DMS 273 (cell line): Measurements from ENCODE around the gene NKX6-1.

Source experiments
- DNase-seq: peaks from one replicate; lab custom pipeline; 2025; ENCODE audit not compliant: unreplicated experiment; lab: John Stamatoyannopoulos, UW

Gene NKX6-1

DNA sequence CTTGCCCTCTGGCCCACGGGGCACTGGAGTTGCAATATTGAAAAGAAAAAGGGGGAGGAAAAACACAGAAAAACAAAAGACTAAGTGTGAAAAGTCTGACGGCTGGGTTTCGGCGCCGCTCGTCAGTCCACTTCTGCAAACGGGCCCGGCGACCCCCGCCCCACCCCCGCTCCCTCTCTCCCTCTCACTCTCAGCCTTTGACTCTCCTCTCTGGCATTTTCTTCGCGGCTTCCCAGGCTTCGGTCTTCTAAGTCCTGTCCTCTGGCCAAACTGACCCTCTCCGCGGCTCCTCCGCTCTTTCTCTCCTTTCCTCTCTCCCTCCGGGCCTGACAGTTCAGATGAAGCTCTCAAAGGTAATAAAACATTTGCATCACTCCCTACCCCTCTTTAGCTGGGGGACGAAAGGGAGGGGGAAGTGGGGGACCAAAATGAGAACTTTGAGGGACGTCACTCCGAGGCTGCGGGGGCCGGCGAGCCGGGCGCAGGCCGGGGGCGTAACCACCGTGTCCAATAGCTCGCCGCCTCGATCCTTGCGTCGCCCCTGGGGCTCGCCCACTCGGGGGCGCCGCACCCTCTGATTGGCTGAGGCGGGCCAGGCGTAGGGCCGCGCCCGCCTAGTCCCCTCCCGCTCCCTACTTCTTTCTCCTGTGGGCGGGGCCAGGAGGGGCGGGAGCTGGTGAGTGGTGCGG, at the start of gene NKX6-1:
TSS of gene NKX6-1 (minus strand) at position 358 of the 689 bp plus-strand sequence. CDS start 1,064 bp downstream, outside the sequence.
- peak; percentile 97 for DNase-seq

DNA sequence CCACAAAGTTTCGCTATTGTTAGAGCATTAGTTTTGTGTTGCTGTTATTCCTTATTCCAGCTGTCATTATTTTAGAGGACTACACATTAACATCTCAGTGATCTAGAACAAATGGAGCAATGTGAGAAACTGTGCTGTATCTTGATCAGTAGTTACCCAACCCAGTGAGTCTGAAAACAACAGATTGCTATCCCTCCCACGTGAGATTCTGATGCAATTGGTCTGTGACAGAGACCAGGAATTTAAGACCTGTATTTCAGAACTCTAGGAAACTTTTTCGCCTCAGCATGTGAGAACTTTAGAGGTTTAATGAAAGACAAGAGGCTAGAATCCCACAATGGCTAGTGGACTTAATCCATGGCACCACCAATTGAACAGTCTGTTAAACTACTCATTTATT, 48.1 kb upstream of the NKX6-1 start:
- DNase-seq: peak; percentile 9

- no peak for DNase-seq
Measured at GRCh38 chr4:84545093-84545492, 46.0 kb upstream of the NKX6-1 start.

DNA sequence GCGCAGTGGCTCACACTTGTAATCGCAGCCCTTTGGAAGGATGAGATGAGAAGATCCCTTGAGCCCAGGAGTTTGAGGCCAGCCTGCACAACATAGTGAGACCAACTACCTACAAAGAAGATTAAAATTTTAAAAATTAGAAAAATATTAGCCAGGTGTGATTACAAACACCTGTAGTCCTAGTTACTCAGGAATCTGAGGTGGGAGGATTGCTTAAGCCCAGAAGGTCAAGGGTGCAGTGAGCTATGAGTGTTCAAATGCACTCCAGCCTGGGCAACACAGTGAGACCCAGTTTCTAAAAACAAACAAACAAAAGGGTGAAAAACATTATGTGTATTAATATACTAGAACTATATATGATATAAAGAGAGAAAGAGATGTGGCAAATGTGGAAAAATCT, 36.8 kb upstream of the NKX6-1 start:
- DNase-seq: no peak

DNA sequence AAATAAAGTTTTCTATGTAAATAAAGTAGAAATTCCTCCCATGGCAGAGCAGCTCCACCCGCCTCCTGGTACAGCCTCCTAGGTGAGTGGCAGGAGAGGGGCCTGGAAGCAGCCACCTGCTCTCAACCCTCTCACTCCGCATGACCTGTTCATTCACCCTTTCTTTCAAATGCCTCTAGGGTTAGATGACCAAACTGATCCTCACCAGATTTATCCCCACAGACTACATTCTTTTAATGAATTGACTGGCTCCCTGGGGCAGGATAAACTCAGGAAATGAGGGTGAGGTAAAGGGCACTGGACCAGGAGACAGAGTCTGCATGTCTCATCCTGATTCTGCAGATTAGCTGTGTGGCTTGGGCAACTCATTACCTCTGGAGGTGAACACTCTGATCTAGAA, 32.6 kb upstream of the NKX6-1 start:
- no peak for DNase-seq

- DNase-seq: no peak
Measured at GRCh38 chr4:84530871-84531270, 31.8 kb upstream of the NKX6-1 start.

- DNase-seq: peak; percentile 2
Measured at GRCh38 chr4:84530454-84530853, 31.4 kb upstream of the NKX6-1 start.

- DNase-seq: peak; percentile 65
Measured at GRCh38 chr4:84529169-84529751, 30.2 kb upstream of the NKX6-1 start.

- DNase-seq: no peak
Measured at GRCh38 chr4:84527391-84527790, 28.3 kb upstream of the NKX6-1 start.

- no peak for DNase-seq
Measured at GRCh38 chr4:84515075-84515474, 16.0 kb upstream of the NKX6-1 start.

DNA sequence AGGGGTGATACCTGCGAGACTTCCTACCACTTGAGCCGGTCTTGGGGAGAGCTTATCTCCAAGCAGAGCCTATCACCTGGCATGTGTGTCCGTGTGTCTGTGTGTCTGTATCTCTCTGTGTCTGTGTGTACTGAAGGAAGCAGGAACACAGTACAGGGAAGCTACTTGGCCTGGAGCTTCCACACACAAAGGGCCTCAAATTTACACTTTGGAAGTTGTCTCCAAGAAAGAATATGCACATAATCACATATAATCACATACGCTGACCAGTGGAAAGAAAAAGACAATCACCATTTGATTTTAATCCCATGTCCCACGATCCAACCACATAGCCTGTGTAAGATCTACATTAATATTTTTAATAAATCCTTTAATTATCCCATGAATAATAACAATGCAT, 13.2 kb upstream of the NKX6-1 start:
- no peak for DNase-seq

- DNase-seq: no peak
Measured at GRCh38 chr4:84511703-84512102, 12.6 kb upstream of the NKX6-1 start.

GRCh38 chr4:84507941-84508340, 8.8 kb upstream of the NKX6-1 start:
- no peak for DNase-seq

GRCh38 chr4:84504821-84505220, 5.7 kb upstream of the NKX6-1 start:
- no peak for DNase-seq

DNA sequence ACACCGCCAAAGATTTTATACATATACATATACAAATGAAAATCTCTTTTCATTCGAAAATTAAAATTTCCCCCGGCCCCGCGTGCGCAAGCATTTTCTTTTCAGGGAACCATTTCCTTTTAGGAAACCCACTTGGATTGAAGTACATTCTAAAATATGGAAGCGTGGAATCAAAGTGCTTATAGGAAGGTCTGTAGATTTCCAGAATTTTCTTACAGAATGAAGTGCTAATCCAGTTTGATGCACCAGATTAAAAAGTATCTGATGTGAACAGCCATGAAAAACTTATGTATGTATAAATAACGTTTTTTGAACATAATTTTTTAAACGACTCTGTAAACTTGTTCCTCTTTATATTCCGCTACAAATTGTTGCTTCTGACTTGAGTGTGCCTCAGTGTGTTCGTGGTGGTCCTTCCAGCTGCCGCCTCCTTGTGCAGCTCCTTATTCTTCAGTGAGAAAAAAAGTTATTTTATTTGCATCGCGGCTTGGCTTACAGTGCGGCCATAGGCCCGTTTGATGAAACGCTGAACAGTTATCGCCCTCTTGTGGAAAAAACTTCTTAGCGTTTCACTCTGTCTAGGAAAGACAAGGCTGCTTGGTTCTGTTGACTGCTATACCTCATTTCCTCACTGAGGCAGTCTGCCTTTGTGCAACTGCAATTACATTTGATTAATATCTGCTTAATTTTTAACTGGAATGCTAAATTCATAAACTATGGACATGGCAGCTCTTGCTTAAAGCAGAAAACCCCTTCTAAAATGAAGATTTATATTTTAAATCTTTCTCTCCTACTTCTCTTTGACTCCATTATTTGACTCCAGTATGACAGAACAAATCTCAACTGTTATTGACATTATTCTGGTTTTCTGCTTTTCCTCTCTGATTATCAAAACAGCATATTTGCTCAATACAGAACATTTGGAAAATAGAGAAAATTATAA, 4.7 kb upstream of the NKX6-1 start:
- peak; percentile 83 for DNase-seq

- no peak for DNase-seq
Measured at GRCh38 chr4:84502955-84503373, 3.9 kb upstream of the NKX6-1 start.

DNA sequence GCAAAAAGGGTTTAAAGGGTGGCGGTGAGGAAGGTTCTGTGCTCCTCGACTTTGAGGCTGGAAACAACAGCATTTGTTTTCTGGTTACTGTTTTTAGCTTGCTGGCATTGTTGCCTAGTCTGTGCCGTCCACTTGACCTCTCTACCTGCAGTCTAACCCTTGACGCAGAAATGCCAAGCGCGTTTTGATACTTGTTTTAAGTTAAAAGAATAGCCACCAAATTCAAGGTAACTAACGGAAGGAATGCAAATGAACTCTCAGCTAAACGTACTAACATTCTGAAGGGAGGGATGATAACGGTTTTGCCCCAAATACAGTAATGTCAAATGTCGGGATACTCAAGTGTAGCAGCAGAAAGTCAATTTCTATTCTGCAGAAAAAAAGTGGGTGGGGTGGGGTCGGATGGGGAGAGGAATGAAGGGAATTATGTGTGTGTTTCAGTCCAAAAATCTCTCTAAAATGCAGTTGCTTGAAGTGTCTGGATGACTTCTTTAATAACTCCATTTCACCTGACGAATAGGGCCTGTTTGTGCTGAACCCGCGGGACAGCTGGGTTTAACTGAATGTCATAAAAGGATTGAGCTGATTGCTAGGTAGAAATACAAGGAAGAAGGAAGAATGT, 3.4 kb upstream of the NKX6-1 start:
- no peak for DNase-seq

DNA sequence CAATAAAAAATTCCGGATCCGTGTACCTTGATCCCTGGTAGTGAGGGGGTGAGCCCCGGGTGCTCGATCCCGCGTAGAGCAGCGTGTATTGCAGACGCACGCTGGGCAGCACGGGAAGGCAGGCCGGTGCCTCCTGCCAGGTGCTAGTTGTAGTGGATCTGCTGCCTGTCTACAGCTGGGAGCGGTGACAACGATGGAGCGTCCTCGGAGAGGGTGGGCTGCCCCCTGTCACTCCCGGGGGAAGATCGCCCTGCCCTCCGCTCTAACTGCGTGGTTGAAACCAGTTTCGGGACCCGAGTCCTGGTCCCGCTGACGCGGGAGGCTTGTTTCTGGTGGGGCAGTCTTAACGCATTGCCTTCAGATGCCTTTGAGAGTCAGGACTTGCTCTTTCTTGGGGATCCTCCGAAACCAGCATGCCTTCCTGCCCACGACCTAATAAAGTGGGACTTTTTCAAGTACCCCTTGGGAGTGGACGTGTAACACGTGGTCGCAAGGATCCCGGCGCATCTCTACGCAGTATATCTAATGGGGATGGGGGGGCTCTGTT, 2.7 kb upstream of the NKX6-1 start:
- DNase-seq: no peak

DNA sequence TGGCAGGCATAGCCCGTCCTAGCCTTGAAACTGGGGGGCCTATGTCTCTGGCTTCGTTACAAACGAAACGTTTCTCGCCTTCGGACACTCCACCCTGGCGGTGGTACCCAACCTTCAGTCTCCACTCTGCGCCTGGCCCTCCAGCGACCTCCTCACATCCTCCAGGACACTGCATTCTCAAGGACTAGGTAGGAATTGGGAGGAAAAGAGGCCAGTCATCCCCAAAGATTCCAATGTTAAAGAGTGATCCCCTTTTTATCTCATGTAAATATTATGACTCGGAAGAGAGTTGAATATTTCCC, 2.1 kb upstream of the NKX6-1 start:
- DNase-seq: no peak

DNA sequence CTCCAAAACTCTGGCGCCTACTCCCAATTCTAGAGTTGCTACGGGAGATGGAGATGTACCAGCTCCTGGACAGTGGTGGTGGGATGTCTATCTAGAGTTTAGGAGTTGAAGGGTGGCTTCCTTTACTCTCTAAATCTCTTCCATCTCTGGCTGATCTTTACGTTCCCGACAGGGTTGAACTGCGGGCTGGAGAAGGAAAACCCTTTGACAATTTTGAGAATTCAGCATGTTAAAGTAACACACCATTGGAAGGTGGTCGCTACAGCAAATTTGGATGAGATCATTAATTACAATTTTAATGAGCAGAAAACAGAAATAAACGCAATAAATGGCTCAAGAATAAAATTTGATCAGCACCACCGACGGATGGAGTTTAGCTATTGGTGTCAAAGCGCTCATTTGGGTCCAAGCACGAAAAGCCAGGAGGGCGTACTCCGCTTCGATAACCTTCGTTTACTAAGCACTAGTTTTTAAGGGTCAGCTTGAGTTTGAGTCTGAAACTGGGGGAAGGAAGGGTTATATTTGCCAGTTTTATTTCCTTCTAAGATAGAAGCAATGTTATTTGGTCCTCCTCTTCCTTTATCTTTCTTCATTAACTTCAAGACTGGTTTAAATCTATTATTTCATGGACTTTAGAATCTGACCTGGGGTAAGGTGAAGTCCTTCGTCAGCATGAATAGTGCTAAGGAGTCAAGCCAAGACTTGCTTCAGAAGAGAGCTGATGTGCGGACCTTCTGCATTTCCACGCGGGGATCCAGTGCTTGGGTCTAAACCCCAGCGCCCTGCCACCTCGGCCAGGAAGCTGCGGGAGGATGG, 1.5 kb upstream of the NKX6-1 start:
- DNase-seq: no peak

GRCh38 chr4:84499624-84499982, 511 bp upstream of the NKX6-1 start:
- peak; percentile 85 for DNase-seq
